ENCODE results near the gene GSTK1. TPM values are rescaled to one million over a fixed set of nuclear protein-coding genes. Genes with fewer than 3 reads are reported as not detected.
"Not testable (repeated sequence)": the region's sequence is repeated elsewhere in the genome, so short reads cannot be mapped to it uniquely, and the experiment has no call there.

The GSTK1 gene
- total RNA-seq: 100 to 1,000 TPM in 1 of 2 donors, 10 to 100 TPM in 1; 75.6 to 123 TPM
- polyA plus RNA-seq: 100 to 1,000 TPM in 1 of 2 donors, 10 to 100 TPM in 1; 99.5 to 172 TPM
- long read RNA-seq, donor 1, transcript GSTK1-201 (8 exons, 1,044 nt): major isoform, 54 of 109 reads
- long read RNA-seq, donor 1, transcript GSTK1-207 (7 exons, 1,185 nt): minor isoform, 13 of 109 reads
- long read RNA-seq, donor 1, partial matches to known transcripts: 7 of 109 reads
- long read RNA-seq, donor 1, other reads (novel, unspliced or antisense): 34 of 109 reads
- long read RNA-seq, donor 2, transcript GSTK1-201 (8 exons, 1,044 nt): major isoform, 20 of 43 reads
- long read RNA-seq, donor 2, transcript GSTK1-207 (7 exons, 1,185 nt): minor isoform, 6 of 43 reads
- long read RNA-seq, donor 2, partial matches to known transcripts: 6 of 43 reads
- long read RNA-seq, donor 2, other reads (novel, unspliced or antisense): 10 of 43 reads

GRCh38 chr7:143263266-143264195 lies at the start of gene GSTK1:
Gene GSTK1 (plus strand): TSS chr7:143263441. CDS start chr7:143263514, 73 bp downstream.
- Histone ChIP-seq H3K4me3 (ENCODE audit: low read length in 2 of 2) (peak within 1 kb of the TSS; percentile 63 to 68), H3K27me3 (ENCODE audit: control insufficient read depth in 1 of 2, insufficient read depth in 2 of 2, low read length in 1 of 2) (no peaks in the 10 kb centered on the region), H3K36me3 (ENCODE audit: control insufficient read depth in 1 of 2, insufficient read depth in 2 of 2, low read length in 1 of 2) (peaks cover 3 to 6% of the 10 kb centered on the region in 2 donors), H3K4me1 (ENCODE audit: control insufficient read depth in 1 of 2, insufficient read depth in 2 of 2, low read length in 2 of 2) (no peaks in the 10 kb centered on the region), H3K27ac (ENCODE audit: low read depth in 1 of 2, low read length in 2 of 2) (peak within 1 kb of the TSS in 1 of 2 donors; percentile 50), H3K9me3 (ENCODE audit: control insufficient read depth, low read length) (no peaks in the 10 kb centered on the region)
- peak; percentile 91 to 94 for DNase-seq
- intact Hi-C loops (cut with DNase I): no loop called here
- 1 to 2% methylated on average over 47 to 48 of the region's 48 CpGs for WGBS, 2 donors
- ATAC-seq (ENCODE audit: low FRiP score): peak; percentile 97

DNA sequence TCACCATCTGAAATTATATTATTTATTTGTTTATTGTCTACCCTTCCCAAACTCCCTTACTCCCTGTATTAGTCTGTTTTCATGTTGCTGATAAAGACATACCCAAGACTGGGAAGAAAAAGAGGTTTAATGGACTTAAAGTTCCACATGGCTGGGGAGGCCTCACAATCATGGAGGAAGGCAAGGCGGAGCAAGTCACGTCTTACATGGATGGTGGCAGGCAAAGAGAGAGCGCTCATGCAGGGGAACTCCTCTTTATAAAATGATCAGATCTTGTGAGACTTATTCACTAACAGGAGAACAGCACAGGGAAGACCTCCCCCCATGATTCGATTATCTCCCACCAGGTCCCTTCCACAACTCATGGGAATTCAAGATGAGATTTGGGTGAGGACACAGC lies 49.8 kb upstream of the GSTK1 start:
- H3K36me3 ChIP-seq (ENCODE audit: control insufficient read depth in 1 of 2, insufficient read depth in 2 of 2, low read length in 1 of 2); H3K9me3 ChIP-seq (ENCODE audit: control insufficient read depth, low read length); DNase-seq; H3K4me1 ChIP-seq (ENCODE audit: control insufficient read depth in 1 of 2, insufficient read depth in 2 of 2, low read length in 2 of 2); H3K27ac ChIP-seq (ENCODE audit: low read depth in 1 of 2, low read length in 2 of 2); ATAC-seq (ENCODE audit: low FRiP score); H3K27me3 ChIP-seq (ENCODE audit: control insufficient read depth in 1 of 2, insufficient read depth in 2 of 2, low read length in 1 of 2); H3K4me3 ChIP-seq (ENCODE audit: low read length in 2 of 2): not testable (repeated sequence)
- 92 to 94% methylated on average over 4 of the region's 4 CpGs for WGBS, 2 donors
- intact Hi-C loops (cut with DNase I): loop anchor here (2.0 to 10.0 kb wide), 2 partner anchors 205 to 359 kb away; partner anchors contain the start of gene EPHB6 (in 2 of the 2)

DNA sequence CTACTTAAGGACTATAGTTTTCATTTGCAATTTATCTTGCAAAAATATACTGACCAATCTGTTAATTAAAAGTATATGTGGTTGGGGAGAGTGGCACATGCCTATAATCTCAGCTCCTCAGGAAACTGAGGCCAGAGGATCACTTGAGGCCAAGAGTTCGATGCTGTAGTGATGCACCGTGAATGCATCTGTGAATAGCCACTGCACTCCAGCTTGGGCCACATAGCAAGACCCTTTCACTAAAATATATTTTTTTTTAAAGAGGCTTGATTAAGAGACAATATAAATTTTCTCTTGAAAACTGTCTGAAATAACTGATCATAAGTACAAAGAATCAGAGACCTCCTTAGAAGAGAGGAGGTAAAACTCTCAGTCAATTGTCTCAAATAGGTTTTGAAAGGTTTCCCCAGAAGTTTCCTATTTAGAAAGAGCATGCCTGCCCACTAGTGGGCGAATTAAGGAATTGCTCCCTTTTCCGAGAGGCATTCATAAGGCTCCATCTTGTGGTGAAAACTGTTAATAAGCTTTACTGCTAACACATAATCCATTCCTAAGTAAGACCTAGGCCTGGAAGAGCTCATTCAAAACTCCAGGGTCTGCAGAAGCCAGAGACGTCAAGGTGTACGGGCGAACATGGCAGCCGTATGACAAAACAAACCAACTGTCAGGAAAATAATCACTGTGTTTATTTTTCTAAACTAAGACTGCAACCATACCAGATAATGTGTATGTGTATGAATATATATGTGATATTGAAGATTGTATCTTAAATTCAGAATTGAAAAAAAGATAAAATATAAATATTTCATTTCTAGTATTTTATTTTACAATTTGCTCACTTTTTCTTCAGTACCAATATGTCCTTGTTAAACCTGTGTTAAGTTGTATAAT lies 48.2 kb upstream of the GSTK1 start:
- ATAC-seq (ENCODE audit: low FRiP score) (peak; percentile 92), DNase-seq (peak in 1 of 2 donors; percentile 60)
- intact Hi-C loops (cut with DNase I): loop anchor here (1.0 to 10.0 kb wide), 2 partner anchors 207 to 360 kb away; partner anchors contain the start of gene EPHB6 (in 2 of the 2)
- H3K27me3 ChIP-seq (ENCODE audit: control insufficient read depth in 1 of 2, insufficient read depth in 2 of 2, low read length in 1 of 2): no peaks in the 10 kb centered on the region
- H3K9me3 ChIP-seq (ENCODE audit: control insufficient read depth, low read length): no peaks in the 10 kb centered on the region
- H3K4me3 ChIP-seq (ENCODE audit: low read length in 2 of 2): no peak overlapping the region
- H3K36me3 ChIP-seq (ENCODE audit: control insufficient read depth in 1 of 2, insufficient read depth in 2 of 2, low read length in 1 of 2): no peaks in the 10 kb centered on the region
- WGBS, 2 donors: 21 to 25% methylated on average over 8 of the region's 8 CpGs
- no peak overlapping the region for H3K27ac ChIP-seq (ENCODE audit: low read depth in 1 of 2, low read length in 2 of 2)
- no peaks in the 10 kb centered on the region for H3K4me1 ChIP-seq (ENCODE audit: control insufficient read depth in 1 of 2, insufficient read depth in 2 of 2, low read length in 2 of 2)

DNA sequence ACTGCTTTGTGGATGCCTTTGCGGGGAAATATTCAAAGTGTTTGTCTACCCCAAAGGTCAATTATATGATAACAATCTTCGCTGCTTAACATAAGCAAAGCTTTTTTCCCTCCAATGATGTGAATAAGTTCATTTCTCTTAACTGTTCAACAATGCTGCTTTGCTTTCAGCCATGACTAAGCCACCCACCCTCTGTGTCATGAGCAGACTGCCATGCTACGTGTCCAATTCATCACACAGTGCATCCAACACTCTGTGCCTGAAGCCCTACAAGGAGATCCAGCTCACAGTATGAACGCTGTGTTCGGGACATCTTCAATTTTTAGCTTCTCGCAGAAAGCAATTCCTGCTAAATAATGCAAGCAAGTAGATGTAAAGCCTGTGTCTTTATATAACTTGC lies 47.1 kb upstream of the GSTK1 start:
- intact Hi-C loops (cut with DNase I): loop anchor here (10.0 kb wide), 1 partner anchor 361 kb away; the partner anchor contains the start of gene EPHB6 (in 2 of the 2)
- Histone ChIP-seq H3K27ac (ENCODE audit: low read depth in 1 of 2, low read length in 2 of 2) (no peak overlapping the region), H3K27me3 (ENCODE audit: control insufficient read depth in 1 of 2, insufficient read depth in 2 of 2, low read length in 1 of 2) (no peaks in the 10 kb centered on the region), H3K9me3 (ENCODE audit: control insufficient read depth, low read length) (no peaks in the 10 kb centered on the region), H3K4me1 (ENCODE audit: control insufficient read depth in 1 of 2, insufficient read depth in 2 of 2, low read length in 2 of 2) (no peaks in the 10 kb centered on the region), H3K36me3 (ENCODE audit: control insufficient read depth in 1 of 2, insufficient read depth in 2 of 2, low read length in 1 of 2) (no peaks in the 10 kb centered on the region), H3K4me3 (ENCODE audit: low read length in 2 of 2) (no peak overlapping the region)
- 39 to 52% methylated on average over 6 of the region's 6 CpGs for WGBS, 2 donors
- DNase-seq: no peak
- no peak for ATAC-seq (ENCODE audit: low FRiP score)

- H3K36me3 ChIP-seq (ENCODE audit: control insufficient read depth in 1 of 2, insufficient read depth in 2 of 2, low read length in 1 of 2): no peaks in the 10 kb centered on the region
- 92 to 99% methylated on average over 2 of the region's 2 CpGs for WGBS, 2 donors
- no peaks in the 10 kb centered on the region for H3K9me3 ChIP-seq (ENCODE audit: control insufficient read depth, low read length)
- no peak for ATAC-seq (ENCODE audit: low FRiP score)
- H3K27me3 ChIP-seq (ENCODE audit: control insufficient read depth in 1 of 2, insufficient read depth in 2 of 2, low read length in 1 of 2): no peaks in the 10 kb centered on the region
- H3K4me3 ChIP-seq (ENCODE audit: low read length in 2 of 2): no peak overlapping the region
- DNase-seq: no peak
- intact Hi-C loops (cut with DNase I): loop anchor here (10.0 kb wide), 1 partner anchor 362 kb away; the partner anchor contains the start of gene EPHB6 (in 2 of the 2)
- H3K4me1 ChIP-seq (ENCODE audit: control insufficient read depth in 1 of 2, insufficient read depth in 2 of 2, low read length in 2 of 2): no peaks in the 10 kb centered on the region
- H3K27ac ChIP-seq (ENCODE audit: low read depth in 1 of 2, low read length in 2 of 2): no peak overlapping the region
Measured at GRCh38 chr7:143216686-143217085, 46.6 kb upstream of the GSTK1 start.

GRCh38 chr7:143217806-143218205 lies 45.4 kb upstream of the GSTK1 start:
- Histone ChIP-seq H3K9me3 (ENCODE audit: control insufficient read depth, low read length) (no peaks in the 10 kb centered on the region), H3K36me3 (ENCODE audit: control insufficient read depth in 1 of 2, insufficient read depth in 2 of 2, low read length in 1 of 2) (no peaks in the 10 kb centered on the region), H3K4me3 (ENCODE audit: low read length in 2 of 2) (no peak overlapping the region), H3K27ac (ENCODE audit: low read depth in 1 of 2, low read length in 2 of 2) (no peak overlapping the region), H3K27me3 (ENCODE audit: control insufficient read depth in 1 of 2, insufficient read depth in 2 of 2, low read length in 1 of 2) (no peaks in the 10 kb centered on the region), H3K4me1 (ENCODE audit: control insufficient read depth in 1 of 2, insufficient read depth in 2 of 2, low read length in 2 of 2) (no peaks in the 10 kb centered on the region)
- DNase-seq: no peak
- ATAC-seq (ENCODE audit: low FRiP score): no peak
- WGBS, 2 donors: 87 to 90% methylated on average over 2 of the region's 2 CpGs
- intact Hi-C loops (cut with DNase I): loop anchor here (10.0 kb wide), 1 partner anchor 363 kb away; the partner anchor contains the start of gene EPHB6 (in 2 of the 2)

DNA sequence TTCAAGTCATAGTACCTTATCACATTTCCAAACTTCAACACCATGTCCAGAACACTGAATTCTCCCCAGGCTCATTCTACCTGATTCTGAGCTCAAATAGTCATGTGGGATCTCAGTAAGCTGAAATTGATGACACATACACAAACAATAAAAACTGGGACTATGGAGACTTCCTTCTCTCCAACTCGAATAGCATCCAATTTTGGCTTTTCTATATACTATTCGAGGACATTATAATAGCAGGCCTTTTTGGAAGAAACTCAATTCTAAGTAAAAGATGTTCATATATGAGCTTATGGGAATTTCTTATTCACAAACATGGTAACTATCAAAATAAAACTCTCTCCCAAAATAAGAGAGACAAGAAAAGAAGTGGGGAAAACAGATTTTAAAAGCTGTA lies 42.0 kb upstream of the GSTK1 start:
- DNase-seq (no peak), ATAC-seq (ENCODE audit: low FRiP score) (no peak)
- intact Hi-C loops (cut with DNase I): no loop called here
- 70 to 74% methylated on average over 2 of the region's 2 CpGs for WGBS, 2 donors
- Histone ChIP-seq H3K27me3 (ENCODE audit: control insufficient read depth in 1 of 2, insufficient read depth in 2 of 2, low read length in 1 of 2) (no peaks in the 10 kb centered on the region), H3K27ac (ENCODE audit: low read depth in 1 of 2, low read length in 2 of 2) (no peak overlapping the region), H3K36me3 (ENCODE audit: control insufficient read depth in 1 of 2, insufficient read depth in 2 of 2, low read length in 1 of 2) (no peaks in the 10 kb centered on the region), H3K4me1 (ENCODE audit: control insufficient read depth in 1 of 2, insufficient read depth in 2 of 2, low read length in 2 of 2) (no peaks in the 10 kb centered on the region), H3K9me3 (ENCODE audit: control insufficient read depth, low read length) (no peaks in the 10 kb centered on the region), H3K4me3 (ENCODE audit: low read length in 2 of 2) (no peak overlapping the region)

DNA sequence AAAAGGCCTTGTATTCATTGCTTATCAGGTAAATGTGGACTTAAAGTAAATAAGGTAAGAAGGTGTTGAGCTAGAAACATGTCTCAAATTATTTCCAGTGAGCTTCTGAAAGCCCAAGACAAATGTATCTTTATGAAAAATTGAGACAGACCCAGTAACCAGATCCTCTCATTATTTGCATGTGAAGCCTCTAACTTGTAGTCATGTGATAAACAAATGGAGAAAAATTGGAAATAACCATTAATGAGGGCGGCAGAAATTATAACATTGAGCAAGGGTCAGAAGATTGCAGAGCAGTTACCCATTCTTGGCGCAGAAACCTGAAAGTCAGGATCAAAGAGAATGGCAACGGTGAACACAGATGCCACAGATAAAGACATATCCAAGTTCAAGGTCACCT lies 41.5 kb upstream of the GSTK1 start, which contains the start of gene TAS2R40:
TAS2R40 (plus strand) TSS at position 301 of the 400 bp plus-strand sequence; CDS start at position 343, 42 bp downstream.
- DNase-seq: no peak
- intact Hi-C loops (cut with DNase I): no loop called here
- H3K36me3 ChIP-seq (ENCODE audit: control insufficient read depth in 1 of 2, insufficient read depth in 2 of 2, low read length in 1 of 2): no peaks in the 10 kb centered on the region
- H3K4me1 ChIP-seq (ENCODE audit: control insufficient read depth in 1 of 2, insufficient read depth in 2 of 2, low read length in 2 of 2): no peaks in the 10 kb centered on the region
- no peaks in the 10 kb centered on the region for H3K9me3 ChIP-seq (ENCODE audit: control insufficient read depth, low read length)
- no peak within 1 kb of the TSS for H3K27ac ChIP-seq (ENCODE audit: low read depth in 1 of 2, low read length in 2 of 2)
- 93 to 95% methylated on average over 3 of the region's 3 CpGs for WGBS, 2 donors
- no peaks in the 10 kb centered on the region for H3K27me3 ChIP-seq (ENCODE audit: control insufficient read depth in 1 of 2, insufficient read depth in 2 of 2, low read length in 1 of 2)
- no peak within 1 kb of the TSS for H3K4me3 ChIP-seq (ENCODE audit: low read length in 2 of 2)
- no peak for ATAC-seq (ENCODE audit: low FRiP score)
